SW480 (cell line): ENCODE data around the gene HIPK4.

Experiments used
- DNase-seq: peaks from one replicate; pipeline ENCODE4 v3.0.0-alpha.2; 2016; ENCODE audit warnings: low spot score

HIPK4 gene

DNA sequence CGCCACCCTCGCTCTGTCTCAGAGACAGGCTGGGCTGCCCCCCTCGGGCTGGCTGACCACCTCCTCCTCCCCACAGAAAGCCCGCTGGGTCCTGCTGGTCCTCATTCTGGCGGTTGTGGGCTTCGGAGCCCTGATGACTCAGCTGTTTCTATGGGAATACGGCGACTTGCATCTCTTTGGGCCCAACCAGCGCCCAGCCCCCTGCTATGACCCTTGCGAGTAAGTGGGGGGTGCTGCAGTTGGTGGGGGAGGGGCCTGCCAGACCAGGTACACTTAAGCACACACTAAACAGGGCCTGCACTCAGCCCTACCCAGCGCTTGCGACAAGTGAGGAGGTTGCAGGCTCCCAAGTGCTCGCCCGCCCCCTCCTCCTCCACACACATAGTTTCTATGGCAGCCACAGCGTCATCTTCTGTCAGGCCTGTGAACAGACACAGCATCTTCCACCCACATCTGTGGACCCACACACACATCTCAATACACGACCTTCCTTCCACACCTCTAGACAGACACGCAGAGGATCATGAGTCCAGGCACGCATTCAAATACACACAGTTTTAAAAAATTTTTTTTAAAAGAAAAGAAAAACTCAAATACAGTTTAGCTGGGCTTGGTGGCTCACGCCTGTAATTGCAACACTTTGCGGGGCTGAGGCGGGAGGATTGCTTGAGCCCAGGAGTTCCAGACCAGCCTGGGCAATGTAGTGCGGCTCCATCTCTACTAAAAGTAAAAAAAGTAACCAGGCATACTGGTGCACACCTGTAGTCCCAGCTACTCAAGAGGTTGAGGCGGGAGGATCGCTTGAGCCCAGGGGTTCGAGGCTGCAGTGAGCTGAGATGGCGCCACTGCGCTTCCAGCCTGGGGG is 23.1 kb downstream of the HIPK4 start:
- DNase-seq, result no peak

DNA sequence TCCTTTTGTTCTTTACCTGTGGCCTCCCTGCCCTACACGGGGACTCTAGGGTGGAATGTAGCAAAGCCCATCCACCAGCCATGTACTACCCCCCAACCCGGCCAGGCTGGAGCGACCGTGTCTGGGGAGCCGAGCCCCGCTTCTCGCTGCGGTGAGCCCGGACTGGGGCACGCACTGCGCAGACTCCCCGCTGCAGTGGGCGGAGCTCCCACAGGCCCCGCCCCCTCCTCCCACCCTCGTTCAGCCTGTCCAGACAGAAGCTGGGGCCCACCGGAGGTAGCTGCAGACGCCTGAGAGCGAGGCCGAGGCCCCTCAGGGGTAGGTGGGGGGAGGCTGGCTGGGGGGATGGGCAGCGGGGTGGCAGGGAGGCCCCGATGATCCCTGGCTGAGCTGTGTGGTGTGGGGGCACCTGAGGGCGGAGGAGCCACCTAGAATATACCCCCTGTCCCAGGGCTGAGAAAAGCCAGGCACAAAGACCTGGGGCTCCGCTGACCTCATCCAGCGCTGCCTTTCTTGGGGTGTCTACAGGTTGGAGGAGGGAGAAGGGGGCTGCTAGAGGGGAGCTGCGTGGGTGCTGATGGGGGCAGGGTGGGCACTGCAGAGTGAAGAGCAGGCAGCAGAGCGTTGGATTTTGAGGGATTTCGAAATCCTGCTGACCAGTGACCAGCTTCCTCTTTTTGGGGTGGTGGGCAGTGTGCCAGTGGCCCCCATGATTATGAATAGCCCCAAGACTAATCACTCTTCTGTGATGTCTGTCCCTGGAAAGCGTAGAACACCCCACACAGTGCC is 24.2 kb downstream of the HIPK4 start:
- no peak for DNase-seq

GRCh38 chr19:40365010-40365409 is 25.0 kb downstream of the HIPK4 start:
- no peak for DNase-seq

GRCh38 chr19:40363069-40363468 is 26.9 kb downstream of the HIPK4 start:
- DNase-seq, result peak; percentile 51

DNA sequence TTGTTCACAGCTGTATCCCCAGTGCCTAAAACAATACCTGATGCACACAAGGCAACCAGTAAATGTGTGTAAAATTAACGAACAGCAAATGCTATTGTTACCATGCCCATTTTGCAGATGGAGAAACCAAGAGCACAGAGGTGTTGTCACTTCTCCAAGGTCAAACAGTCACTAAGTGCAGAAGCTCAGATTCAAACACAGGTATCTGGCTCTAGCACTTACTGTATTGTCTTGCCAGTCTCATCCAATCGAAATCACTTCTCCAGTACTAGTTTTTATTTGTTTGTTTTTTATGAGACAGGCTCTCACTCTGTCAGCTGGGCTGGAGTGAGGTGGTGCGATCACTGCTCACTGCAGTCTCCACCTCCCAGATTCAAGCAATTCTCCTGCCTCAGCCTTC is 27.8 kb downstream of the HIPK4 start:
- DNase-seq, result no peak

DNA sequence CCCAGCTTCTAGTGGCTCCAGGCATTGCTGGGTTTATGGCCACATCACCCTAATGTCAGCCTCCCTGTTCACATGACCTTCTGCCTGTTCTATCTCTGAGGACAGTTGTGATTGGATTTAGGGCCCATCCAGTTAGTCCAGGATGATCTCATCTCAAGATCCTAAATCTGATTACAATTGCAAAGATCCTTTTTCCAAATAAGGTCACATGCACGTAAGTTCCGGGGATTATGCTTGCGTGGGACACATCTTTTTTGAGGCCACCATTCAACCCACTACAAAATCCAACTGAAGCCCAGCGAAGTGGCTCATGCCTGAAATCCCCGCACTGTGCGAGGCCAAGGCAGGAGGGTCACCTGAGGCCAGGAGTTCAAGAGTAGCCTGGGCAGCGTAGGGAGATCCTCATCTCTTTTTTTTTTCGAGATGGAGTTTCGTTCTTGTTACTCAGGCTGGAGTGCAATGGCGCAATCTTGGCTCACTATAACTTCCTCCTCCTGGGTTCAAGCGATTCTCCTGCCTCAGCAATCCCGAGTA is 29.2 kb downstream of the HIPK4 start:
- DNase-seq, result no peak

GRCh38 chr19:40360020-40360707 is 29.8 kb downstream of the HIPK4 start:
- DNase-seq, result no peak

GRCh38 chr19:40358773-40359172 is 31.2 kb downstream of the HIPK4 start:
- DNase-seq, result no peak

GRCh38 chr19:40357640-40358039 is 32.3 kb downstream of the HIPK4 start:
- no peak for DNase-seq

- no peak for DNase-seq
Observed at GRCh38 chr19:40356681-40357595, 33.0 kb downstream of the HIPK4 start.

GRCh38 chr19:40355975-40356680 is 33.9 kb downstream of the HIPK4 start:
- DNase-seq, result no peak

GRCh38 chr19:40348961-40349507 is 40.9 kb downstream of the HIPK4 start:
- peak; percentile 69 for DNase-seq

DNA sequence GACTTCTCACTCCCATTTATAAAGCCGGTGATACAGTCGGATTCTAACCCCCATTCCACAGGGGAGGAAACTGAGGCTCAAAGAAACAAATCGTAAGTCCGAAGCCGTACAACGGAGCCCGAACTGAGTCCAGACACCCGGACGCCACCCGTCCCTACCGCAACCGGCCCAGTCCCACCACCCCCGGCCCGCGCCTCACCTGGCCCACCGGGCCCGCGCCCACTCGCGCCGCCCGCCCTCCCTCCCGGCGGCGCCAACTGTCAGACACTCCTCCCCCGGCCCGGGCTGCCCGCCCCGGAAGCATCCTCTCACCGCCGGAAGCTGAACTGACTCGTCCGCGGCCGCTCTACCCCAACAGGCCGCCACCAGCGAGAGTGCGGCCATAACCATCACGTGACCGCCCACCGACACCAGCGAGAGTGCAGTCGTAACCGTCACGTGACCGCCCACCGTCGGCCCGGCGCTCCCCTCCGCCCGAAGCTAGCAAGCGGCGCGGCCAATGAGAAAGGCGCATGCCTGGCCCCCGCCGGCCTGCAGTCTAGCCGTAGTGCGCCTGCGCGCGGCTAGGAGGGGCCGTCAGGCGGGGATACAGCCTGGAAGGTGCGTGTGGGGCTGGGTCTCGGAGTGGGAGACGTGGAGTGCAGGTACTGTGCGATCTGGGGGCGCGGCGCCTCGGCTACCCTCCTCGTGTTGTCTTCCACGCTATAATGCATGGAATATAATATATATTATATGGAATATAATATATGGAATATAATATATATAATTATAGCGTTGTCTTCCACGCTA is 41.7 kb downstream of the HIPK4 start, which contains the start of the genes C19orf47 and PLD3:
C19orf47 (minus strand) TSS at position 273 of the 789 bp plus-strand sequence. CDS start 6,540 bp downstream, outside the sequence.
PLD3 (plus strand) TSS at position 571 of the 789 bp plus-strand sequence. CDS start 17,789 bp downstream, outside the sequence.
- peak; percentile 99 for DNase-seq

DNA sequence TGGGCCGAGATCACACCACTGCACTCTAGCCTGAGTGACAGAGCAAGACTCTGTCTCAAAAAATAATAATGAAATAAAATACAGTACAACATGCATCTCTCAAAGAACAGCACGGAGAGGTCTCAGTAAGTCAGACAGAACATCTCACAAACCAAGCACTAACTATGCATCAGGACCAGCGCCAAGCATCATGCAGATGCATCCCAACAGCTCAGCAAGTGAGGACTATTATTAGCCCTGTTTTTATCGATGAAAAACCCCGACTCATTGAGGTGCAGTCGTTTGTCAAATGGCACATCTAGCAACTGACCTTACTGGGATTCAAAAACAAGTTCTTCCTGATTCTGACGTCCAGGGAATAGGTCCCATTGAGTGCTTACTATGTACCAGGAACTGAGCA is 45.6 kb downstream of the HIPK4 start:
- no peak for DNase-seq

- DNase-seq, result no peak
Observed at GRCh38 chr19:40342644-40343311, 47.2 kb downstream of the HIPK4 start.

DNA sequence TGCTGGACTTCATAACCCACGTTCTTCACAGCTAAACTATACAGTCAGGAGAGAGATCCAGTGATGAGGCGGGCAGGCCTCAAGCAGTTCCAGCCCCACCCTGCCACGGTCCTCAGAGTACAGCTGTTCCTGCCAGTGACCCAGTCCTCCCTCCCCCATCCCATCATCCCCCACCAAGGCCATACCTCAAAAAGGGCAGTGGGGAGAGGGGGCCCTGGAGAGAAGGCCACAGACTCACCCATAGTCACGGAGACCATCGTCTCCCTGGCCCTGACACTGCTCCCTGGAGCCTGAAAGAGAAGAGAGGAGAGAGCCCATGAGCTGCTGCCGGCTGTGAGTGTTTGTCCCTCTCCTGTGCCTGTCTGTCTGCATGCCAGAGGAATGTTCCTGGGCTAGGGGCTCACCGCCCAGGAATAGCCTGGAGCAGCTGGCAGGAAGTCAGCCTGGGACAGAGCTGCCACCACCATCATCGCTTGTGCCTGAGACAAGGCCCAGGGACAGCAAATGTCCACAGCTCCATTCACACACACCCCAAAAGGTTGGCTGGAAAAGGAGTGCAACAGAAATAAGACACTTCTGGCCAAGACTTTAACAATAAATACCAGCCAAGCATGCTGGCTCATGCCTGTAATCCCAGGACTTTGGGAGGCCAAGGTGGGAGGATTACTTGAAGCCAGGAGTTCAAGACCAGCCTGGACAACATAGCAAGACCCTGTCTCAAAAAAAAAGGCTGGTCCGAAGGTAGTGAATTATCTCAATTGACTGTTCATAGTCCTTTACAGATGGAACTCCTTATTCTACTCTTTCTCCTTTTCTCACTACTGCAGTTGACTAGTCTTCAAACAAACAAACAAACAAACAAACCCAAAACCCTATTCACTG is 48.1 kb downstream of the HIPK4 start:
- DNase-seq, result no peak

GRCh38 chr19:40339018-40339728 is 50.8 kb downstream of the HIPK4 start:
- DNase-seq, result no peak
